ENCODE results near the gene ADARB1.

The ADARB1 gene

DNA sequence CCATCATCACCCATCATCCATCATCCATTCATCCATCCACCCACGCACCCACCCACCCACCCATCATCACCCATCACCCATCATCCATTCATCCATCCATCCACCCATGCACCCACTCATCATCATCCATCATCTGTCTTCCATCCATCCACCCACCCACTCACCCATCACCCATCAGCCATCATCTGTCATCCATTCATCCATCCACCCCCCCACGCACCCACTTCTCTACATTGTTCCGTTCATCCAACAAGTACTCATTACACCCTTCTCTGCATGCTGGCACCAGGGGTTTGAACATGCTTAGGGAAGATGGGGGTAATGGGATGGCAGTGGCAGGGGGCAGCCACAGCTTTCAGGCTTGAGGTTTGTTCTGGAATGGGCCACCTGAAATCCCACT lies 82.1 kb downstream of the ADARB1 start:
- Histone ChIP-seq H3K4me3 (ENCODE audit: low read depth, low read length, poor library complexity, severe bottlenecking) (no peak overlapping the region), H3K9me2 (ENCODE audit: low read depth, low read length) (no peaks in the 10 kb centered on the region), H3K79me2 (ENCODE audit: insufficient read depth, low read length) (no peaks in the 10 kb centered on the region), H2AFZ (ENCODE audit: low read length) (no peak overlapping the region), H3F3A (ENCODE audit: insufficient read depth, low read length) (no peaks in the 10 kb centered on the region), H3K27ac (ENCODE audit: low read depth, low read length, poor library complexity, severe bottlenecking) (no peak overlapping the region), H3K4me2 (ENCODE audit: low read length) (no peak overlapping the region), H4K20me1 (ENCODE audit: insufficient read depth, low read length) (no peaks in the 10 kb centered on the region), H3K27me3 (ENCODE audit: insufficient read depth, low read length) (no peaks in the 10 kb centered on the region), H3K9me3 (ENCODE audit: low read length) (no peaks in the 10 kb centered on the region), H3K4me1 (ENCODE audit: insufficient read depth, low read length, severe bottlenecking) (peaks cover 5% of the 10 kb centered on the region), H3K36me3 (ENCODE audit: insufficient read depth, low read length) (no peaks in the 10 kb centered on the region), H3K9ac (ENCODE audit: low read length) (no peak overlapping the region)
- TF ChIP-seq, protein P1, sequence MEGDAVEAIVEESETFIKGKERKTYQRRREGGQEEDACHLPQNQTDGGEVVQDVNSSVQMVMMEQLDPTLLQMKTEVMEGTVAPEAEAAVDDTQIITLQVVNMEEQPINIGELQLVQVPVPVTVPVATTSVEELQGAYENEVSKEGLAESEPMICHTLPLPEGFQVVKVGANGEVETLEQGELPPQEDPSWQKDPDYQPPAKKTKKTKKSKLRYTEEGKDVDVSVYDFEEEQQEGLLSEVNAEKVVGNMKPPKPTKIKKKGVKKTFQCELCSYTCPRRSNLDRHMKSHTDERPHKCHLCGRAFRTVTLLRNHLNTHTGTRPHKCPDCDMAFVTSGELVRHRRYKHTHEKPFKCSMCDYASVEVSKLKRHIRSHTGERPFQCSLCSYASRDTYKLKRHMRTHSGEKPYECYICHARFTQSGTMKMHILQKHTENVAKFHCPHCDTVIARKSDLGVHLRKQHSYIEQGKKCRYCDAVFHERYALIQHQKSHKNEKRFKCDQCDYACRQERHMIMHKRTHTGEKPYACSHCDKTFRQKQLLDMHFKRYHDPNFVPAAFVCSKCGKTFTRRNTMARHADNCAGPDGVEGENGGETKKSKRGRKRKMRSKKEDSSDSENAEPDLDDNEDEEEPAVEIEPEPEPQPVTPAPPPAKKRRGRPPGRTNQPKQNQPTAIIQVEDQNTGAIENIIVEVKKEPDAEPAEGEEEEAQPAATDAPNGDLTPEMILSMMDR (IDR thresholded peaks at IDR 0.05; ENCODE audit: low read length), result no peak

GRCh38 chr21:45157932-45158331 lies 83.6 kb downstream of the ADARB1 start:
- Histone ChIP-seq H3K27me3 (ENCODE audit: insufficient read depth, low read length) (no peaks in the 10 kb centered on the region; the same call in 1 of the 2 replicates), H2AFZ (ENCODE audit: low read length) (no peak overlapping the region), H3K36me3 (ENCODE audit: insufficient read depth, low read length) (no peaks in the 10 kb centered on the region), H3F3A (ENCODE audit: insufficient read depth, low read length) (no peaks in the 10 kb centered on the region), H3K9me2 (ENCODE audit: low read depth, low read length) (no peaks in the 10 kb centered on the region), H3K9ac (ENCODE audit: low read length) (no peak overlapping the region), H4K20me1 (ENCODE audit: insufficient read depth, low read length) (no peaks in the 10 kb centered on the region), H3K9me3 (ENCODE audit: low read length) (no peaks in the 10 kb centered on the region), H3K79me2 (ENCODE audit: insufficient read depth, low read length) (no peaks in the 10 kb centered on the region), H3K4me3 (ENCODE audit: low read depth, low read length, poor library complexity, severe bottlenecking) (no peak overlapping the region), H3K4me1 (ENCODE audit: insufficient read depth, low read length, severe bottlenecking) (no peaks in the 10 kb centered on the region), H3K27ac (ENCODE audit: low read depth, low read length, poor library complexity, severe bottlenecking) (no peak overlapping the region), H3K4me2 (ENCODE audit: low read length) (no peak overlapping the region)
- TF ChIP-seq, protein P1 (IDR thresholded peaks at IDR 0.05; ENCODE audit: low read length), result no peak
- TF ChIP-seq EZH2 (IDR thresholded peaks at IDR 0.05; ENCODE audit: borderline replicate concordance, low read length), result no peak

DNA sequence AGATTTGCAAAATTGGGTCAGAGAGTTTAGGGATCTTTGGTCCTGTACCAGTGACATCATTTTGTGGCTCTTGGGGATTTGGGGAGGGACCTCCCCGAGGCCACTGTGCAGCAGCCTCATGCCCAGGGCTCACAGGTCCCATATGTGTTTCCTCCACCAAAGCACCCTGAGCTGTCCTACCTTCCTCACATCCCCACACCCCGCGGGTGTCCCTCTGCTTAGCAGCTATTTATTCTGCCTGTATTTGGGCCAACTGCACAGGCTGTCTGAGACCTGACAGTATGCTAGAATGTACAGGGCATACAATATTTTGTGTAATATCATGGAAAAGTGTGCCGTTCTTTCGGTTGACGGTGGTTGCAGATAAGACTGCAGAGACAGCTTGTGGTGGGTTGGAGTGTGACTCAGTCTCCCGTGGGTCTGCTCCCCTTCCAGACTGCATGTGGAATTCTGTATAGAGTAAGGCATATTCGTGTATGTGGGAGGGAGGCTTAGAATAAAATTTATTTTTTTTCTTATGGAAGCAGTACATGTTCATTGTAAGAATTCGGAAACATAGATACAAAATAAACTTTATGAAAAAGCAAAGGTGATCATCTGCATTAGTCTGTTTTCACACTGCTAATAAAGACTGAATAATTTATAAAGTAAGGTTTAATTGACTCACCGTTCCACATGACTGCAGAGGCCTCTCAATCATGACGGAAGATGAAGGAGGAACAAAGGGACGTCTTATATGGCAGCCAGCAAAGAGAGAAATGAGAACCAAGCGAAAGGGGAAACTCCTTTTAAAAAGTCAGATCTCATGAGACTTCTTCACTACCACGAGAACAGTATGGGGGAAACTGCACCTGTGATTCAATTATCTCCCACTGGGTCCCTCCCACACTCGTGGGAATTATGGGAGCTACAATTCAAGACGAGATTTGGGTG lies 84.4 kb downstream of the ADARB1 start:
- no peak for TF ChIP-seq EZH2 (IDR thresholded peaks at IDR 0.05; ENCODE audit: borderline replicate concordance, low read length)
- TF ChIP-seq, protein P1 (IDR thresholded peaks at IDR 0.05; ENCODE audit: low read length), result no peak
- H3K27me3 ChIP-seq (ENCODE audit: insufficient read depth, low read length), result no peaks in the 10 kb centered on the region; the same call in 1 of the 2 replicates
- no peaks in the 10 kb centered on the region for H3K9me2 ChIP-seq (ENCODE audit: low read depth, low read length)
- H3K36me3 ChIP-seq (ENCODE audit: insufficient read depth, low read length), result no peaks in the 10 kb centered on the region
- no peak overlapping the region for H3K4me2 ChIP-seq (ENCODE audit: low read length)
- H3F3A ChIP-seq (ENCODE audit: insufficient read depth, low read length), result no peaks in the 10 kb centered on the region
- H3K79me2 ChIP-seq (ENCODE audit: insufficient read depth, low read length), result no peaks in the 10 kb centered on the region
- H3K4me3 ChIP-seq (ENCODE audit: low read depth, low read length, poor library complexity, severe bottlenecking), result no peak overlapping the region
- H3K27ac ChIP-seq (ENCODE audit: low read depth, low read length, poor library complexity, severe bottlenecking), result no peak overlapping the region
- H3K4me1 ChIP-seq (ENCODE audit: insufficient read depth, low read length, severe bottlenecking), result no peaks in the 10 kb centered on the region
- no peak overlapping the region for H2AFZ ChIP-seq (ENCODE audit: low read length)
- no peaks in the 10 kb centered on the region for H3K9me3 ChIP-seq (ENCODE audit: low read length)
- H3K9ac ChIP-seq (ENCODE audit: low read length), result no peak overlapping the region
- H4K20me1 ChIP-seq (ENCODE audit: insufficient read depth, low read length), result no peaks in the 10 kb centered on the region

Measured in OCI-LY1 (cell line).